GM18517 (cell line): ENCODE measurements around the gene YWHAH.

Experiments
- ATAC-seq: cut with Tn5 transposase; IDR thresholded peaks from one replicate; pipeline ENCODE4 v1.9.1; 2021; ENCODE audit warnings: mild to moderate bottlenecking, moderate library complexity; ENCODE audit not compliant: unreplicated experiment

Gene YWHAH

DNA sequence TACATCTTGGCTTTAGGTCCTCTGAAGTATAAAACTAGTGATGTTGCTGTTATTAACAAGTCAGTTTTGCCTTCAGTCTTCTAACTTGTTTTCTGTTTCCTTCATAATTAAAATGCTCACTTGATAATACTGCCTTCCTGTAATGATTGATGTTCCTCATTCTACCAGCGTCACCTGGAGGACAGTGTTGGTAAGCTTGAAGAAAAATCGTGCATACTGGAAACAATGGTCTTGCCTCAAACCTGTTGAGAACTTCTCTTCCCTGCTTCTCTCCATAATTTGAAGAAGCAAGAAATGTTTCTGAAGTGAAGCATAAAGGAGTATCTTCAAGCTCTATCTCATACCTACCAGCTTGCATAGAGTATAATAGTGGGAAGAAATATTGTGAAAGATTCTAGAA, 3.0 kb downstream of the YWHAH start:
- no peak for ATAC-seq

DNA sequence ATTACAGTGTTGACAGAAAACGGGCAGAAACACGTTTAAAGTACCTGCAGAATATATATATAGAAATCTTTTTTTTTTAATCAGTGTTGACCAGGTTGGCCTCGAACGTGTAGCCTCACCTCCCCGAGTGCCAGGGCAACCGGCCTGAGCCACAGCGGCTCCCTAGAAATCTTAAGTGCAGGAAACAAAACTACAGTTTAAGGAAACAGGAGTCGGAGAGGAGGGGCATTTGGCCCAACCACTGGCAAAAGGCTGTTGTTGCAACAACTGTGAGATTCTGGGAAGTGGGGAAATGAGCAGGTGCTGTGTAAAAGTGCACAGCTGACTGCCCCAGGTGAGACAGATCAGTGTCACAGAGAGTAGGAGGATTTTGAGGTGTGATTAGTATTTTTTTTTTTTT, 3.7 kb downstream of the YWHAH start:
- ATAC-seq: no peak

- no peak for ATAC-seq
Observed at GRCh38 chr22:31950226-31950625, 5.9 kb downstream of the YWHAH start.

DNA sequence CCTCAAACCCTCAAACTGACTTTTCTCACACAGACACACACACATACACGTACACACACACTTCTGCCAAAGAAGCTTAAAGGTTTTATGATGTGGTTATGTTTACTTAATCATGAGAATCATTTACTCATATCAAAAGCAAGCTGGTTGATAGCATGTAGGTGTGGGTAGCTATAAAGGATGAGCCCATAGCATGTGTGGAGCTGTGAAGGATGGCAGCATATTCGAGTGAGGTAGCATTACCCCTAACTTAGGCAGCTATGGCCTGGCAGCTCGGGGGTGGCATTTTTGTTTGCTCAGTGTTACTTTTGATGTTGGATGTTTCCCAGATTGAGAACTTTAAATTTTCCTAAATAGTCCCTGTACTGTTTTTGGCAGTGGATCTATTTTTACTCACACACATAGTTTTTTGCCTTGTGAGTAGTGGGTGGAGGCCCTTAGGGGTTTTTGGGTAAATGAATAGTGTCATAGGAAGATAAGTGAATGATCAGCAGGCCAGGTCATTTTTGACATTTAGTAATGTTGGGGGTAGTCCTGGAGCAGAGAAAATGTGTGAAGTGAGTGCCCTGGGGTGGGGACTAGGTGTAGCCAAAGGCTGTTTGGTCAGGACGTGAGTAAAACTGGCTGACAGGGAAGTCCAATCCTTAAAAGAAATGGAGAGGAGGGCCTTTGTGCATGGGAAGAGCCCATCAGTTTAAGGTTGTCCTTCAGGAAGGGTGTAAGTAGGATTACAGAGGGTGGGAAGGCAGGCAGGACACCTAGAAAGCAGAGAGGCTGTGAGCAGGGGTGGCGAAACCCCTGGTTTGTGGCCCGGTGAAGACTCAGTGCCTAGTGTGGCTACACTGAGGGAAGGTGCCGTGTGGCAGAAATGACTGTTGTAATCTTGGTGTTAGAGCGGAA, 7.1 kb downstream of the YWHAH start:
- no peak for ATAC-seq

- ATAC-seq: no peak
Observed at GRCh38 chr22:31952094-31952401, 7.7 kb downstream of the YWHAH start.

DNA sequence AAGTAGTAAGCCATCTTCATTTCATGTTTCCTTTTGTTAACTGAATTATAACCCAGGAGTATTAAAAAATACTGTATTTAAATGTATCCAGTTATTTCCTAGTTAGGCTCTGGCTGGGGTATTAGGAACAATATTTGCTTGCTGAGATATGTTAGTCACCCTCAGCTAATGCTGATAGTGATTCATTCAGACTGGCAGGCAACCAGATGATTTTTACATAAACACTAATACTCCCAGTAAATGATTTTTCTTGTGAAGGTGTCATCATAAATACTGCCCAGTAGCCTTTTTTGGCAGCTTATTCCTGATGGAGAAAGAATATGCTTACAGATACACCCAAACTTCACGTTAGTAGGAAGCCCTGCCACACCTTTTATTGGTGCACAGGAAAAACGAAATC, 8.1 kb downstream of the YWHAH start:
- ATAC-seq: no peak

- ATAC-seq: no peak
Observed at GRCh38 chr22:31953261-31953660, 8.9 kb downstream of the YWHAH start.

GRCh38 chr22:31954535-31955523, 10.5 kb downstream of the YWHAH start:
- no peak for ATAC-seq

- no peak for ATAC-seq
Observed at GRCh38 chr22:31956360-31956759, 12.0 kb downstream of the YWHAH start.

- ATAC-seq: no peak
Observed at GRCh38 chr22:31957970-31958594, 13.7 kb downstream of the YWHAH start.

DNA sequence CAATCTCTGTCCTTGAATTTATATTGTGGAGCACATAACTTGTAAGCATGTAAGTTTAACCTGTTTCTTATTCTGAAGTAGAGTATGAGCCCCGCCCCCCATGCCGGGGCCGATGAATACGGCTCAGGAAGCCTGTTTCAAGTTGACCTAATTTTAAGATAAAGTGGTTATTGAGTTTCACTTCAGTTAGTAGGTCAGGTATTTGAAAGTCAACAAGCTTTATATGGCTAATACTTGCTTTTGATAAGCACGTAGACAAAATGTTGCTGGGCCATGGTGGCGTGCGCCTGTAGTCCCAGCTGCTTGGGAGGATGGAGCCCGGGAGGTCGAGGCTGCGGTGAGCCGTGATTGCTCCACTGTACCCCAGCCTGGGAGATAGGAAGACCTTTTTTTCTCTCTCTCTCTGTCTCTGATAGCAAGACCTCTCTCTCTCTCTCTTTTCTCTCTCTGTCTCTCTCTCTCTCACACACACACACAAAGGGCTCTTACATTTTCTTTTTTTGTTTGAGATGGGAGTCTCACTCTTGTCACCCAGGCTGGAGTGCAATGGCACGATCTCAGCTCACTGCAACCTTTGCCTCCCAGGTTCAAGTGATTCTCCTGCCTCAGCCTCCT, 14.4 kb downstream of the YWHAH start:
- no peak for ATAC-seq

- no peak for ATAC-seq
Observed at GRCh38 chr22:31960767-31961166, 16.4 kb downstream of the YWHAH start.

DNA sequence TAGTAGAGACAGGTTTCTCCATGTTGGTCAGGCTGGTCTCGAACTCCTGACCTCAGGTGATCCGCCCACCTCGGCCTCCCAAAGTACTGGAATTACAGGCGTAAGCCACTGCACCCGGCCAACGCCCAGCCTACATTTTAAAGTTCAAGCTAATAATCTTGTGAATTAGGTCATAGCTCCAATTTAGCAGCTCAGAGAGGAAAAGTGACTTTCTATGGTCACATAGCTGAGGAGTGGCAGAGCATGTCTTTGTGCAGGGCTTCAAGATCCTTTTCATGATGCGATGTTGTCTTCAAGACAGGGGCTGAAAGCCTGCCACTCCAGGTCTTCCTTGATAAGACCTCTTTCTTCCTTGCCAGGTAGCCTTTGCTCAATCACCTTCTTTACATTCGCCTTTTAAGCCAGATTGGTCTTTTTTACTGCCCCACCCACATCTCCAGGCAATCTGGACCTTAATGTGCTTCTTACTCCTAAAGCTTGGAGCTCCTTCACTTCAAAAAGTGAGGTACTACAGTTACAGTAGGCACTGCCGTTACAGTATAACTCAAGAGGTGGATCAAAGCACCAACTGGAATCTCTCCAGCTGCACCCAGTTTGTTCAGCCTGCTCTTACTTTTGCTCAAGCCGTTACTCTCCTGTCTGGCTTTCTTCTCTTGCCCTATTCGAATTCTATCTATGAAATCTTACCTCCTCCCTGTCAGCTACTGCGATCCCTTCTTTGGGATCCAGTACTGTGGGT, 18.2 kb downstream of the YWHAH start:
- ATAC-seq: no peak

GRCh38 chr22:31968022-31968421, 23.7 kb downstream of the YWHAH start:
- ATAC-seq: no peak

GRCh38 chr22:31969789-31970489, 25.6 kb downstream of the YWHAH start:
- peak; percentile 52 for ATAC-seq

GRCh38 chr22:31970490-31971444, 26.4 kb downstream of the YWHAH start:
- ATAC-seq: peak; percentile 44

- ATAC-seq: no peak
Observed at GRCh38 chr22:31972180-31972579, 27.8 kb downstream of the YWHAH start.

DNA sequence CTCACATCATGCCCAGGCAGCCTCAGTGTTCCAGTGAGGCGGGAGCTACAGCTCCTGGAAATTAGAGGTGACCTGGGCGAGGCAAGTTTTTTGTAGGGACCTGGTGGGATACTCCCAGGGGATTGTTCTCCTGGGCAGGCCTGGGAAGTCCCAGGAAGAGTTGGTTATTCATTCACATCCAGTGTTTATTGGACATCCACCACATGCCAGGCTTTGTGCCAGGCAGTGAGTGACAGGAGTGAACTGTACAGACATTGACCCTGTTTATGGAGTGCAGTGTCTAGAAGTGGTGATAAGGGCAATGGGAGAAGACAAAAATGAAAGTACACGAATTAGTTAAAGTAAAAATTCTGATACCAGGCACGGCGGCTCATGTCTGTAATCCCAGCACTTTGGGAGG, 29.4 kb downstream of the YWHAH start:
- ATAC-seq: no peak
